Psoas muscle (tissue), 8 donors: ENCODE measurements around the gene SIGMAR1. TPM values are rescaled to one million over a fixed set of nuclear protein-coding genes. Genes with fewer than 3 reads are reported as not detected.
A peak's percentile ranks its signal among the peaks of the same experiment; 100 is the strongest.

ENCODE experiments used
- ATAC-seq, 4 donors: fragments of 200-7000 bp; cut with Tn5 transposase; one replicate each; pipeline ENCODE4 v1.9.1; 2020; ENCODE audit warnings: moderate library complexity in 3 of 4, mild to moderate bottlenecking in 2 of 4
- DNase-seq, 2 donors: peaks; one replicate each; pipeline ENCODE4 v3.0.0-alpha.2; 2020
- H3K27ac ChIP-seq: fragments of 200-600 bp; one replicate; pipeline ENCODE4 v1.8.0; 2022
- H3K27me3 ChIP-seq, 3 donors: fragments of 200-600 bp in 1 of 3; one replicate each; pipeline versions ENCODE4 v1.6.1 to v1.8.0; 2013 to 2022; ENCODE audit warnings: low read length in 2 of 3, mild to moderate bottlenecking in 2 of 3, moderate library complexity in 1 of 3; ENCODE audit not compliant: insufficient read depth in 3 of 3
- H3K36me3 ChIP-seq, 2 donors: fragments of 200-600 bp in 1 of 2; one replicate each; pipeline versions ENCODE4 v1.6.1 to v1.8.0; 2013 to 2022; ENCODE audit warnings: low read depth in 1 of 2, mild to moderate bottlenecking in 1 of 2, moderate library complexity in 1 of 2; ENCODE audit not compliant: insufficient read depth in 1 of 2
- H3K4me1 ChIP-seq: fragments of 200-600 bp; one replicate; pipeline ENCODE4 v1.8.0; 2022
- H3K4me3 ChIP-seq: fragments of 200-600 bp; one replicate; pipeline ENCODE4 v1.8.0; 2022; ENCODE audit warnings: mild to moderate bottlenecking
- H3K9me3 ChIP-seq: fragments of 200-600 bp; one replicate; pipeline ENCODE4 v1.8.0; 2022
- CTCF ChIP-seq: fragments of 200-600 bp; IDR thresholded peaks from one replicate; pipeline ENCODE4 v1.8.0; 2022; ENCODE audit warnings: antibody characterized with exemption
- WGBS, 3 donors: extraction: QIAGEN DNeasy Blood & Tissue Kit; methylation state at CpG; one replicate each; pipeline versions ENCODE4 v1.1.6 to v1.1.7; 2013; 5-methylcytosine and 5-hydroxymethylcytosine counted together
- intact Hi-C, 2 donors: fragments of 100-400 bp; cut with DNase I; formaldehyde crosslinking; loops; one replicate each; pipeline versions ENCODE4 v1.11.0 to v1.14.2; 2022
- polyA plus RNA-seq, 3 donors: library from polyadenylated mRNA; stranded (reverse); fragments of 200-250 nt; gene quantifications; one replicate each; pipeline ENCODE4 v1.2.3, GENCODE V29; 2013
- total RNA-seq, 4 donors: library from RNA; stranded (reverse); fragmentation: NEBNext Ultra II Directional in 2 of 4; extraction: Animal tissue kit (Norgen Biotek cat#: 25700) in 2 of 4; gene quantifications; one replicate each; pipeline versions ENCODE4 v1.2.1 to v1.2.4, GENCODE V29; 2021 to 2023
- donor health status: healthy with polysubstance abuse.
- donor health status: DM: no; HTN: no; CAD: no; lungs with moderate emphysema.
- donor health status: Bipolar disorder and iron deficiency.
- donor health status: healthy.
- donor health status: DM: yes; HTN: yes; CAD: no.
- donor health status: DM: no; HTN: no; CAD: no.
- donor health status: DM: no; HTN: no; CAD: no.
- donor health status: DM: yes; HTN: yes; CAD: no.

Gene SIGMAR1
- total and polyA plus RNA-seq, 7 donors, result 13.0 to 50.1 (median 14.1) TPM

GRCh38 chr9:34588671-34589635, 48.6 kb downstream of the SIGMAR1 start:
- no peak for ATAC-seq
- Histone ChIP-seq H3K27me3 (no peaks in the 10 kb centered on the region), H3K4me3 (peak overlapping the region; percentile 80), H3K36me3 (no peaks in the 10 kb centered on the region), H3K27ac (peak overlapping the region; percentile 76), H3K4me1 (peaks cover 50% of the 10 kb centered on the region), H3K9me3 (no peaks in the 10 kb centered on the region)
- 2 to 5% (median 3%) methylated on average over 69 to 86 of the region's 86 CpGs for WGBS, 3 donors
- TF ChIP-seq CTCF, result no peak
- DNase-seq, result peak in 1 of 2 donors; percentile 70
- intact Hi-C loops, result no loop called here

- intact Hi-C loops, result no loop called here
- H3K36me3 ChIP-seq, result no peaks in the 10 kb centered on the region
- no peaks in the 10 kb centered on the region for H3K27me3 ChIP-seq
- no peaks in the 10 kb centered on the region for H3K9me3 ChIP-seq
- TF ChIP-seq CTCF, result no peak
- peak overlapping the region; percentile 7 for H3K27ac ChIP-seq
- H3K4me1 ChIP-seq, result peaks cover 37% of the 10 kb centered on the region
- peak overlapping the region; percentile 80 for H3K4me3 ChIP-seq
- 61 to 73% (median 61%) methylated on average over 2 of the region's 2 CpGs for WGBS, 3 donors
- ATAC-seq (no peak), DNase-seq (no peak)
Observed at GRCh38 chr9:34587271-34587670, 50.3 kb downstream of the SIGMAR1 start.

- intact Hi-C loops, result no loop called here
- peak overlapping the region; percentile 80 for H3K4me3 ChIP-seq
- H3K36me3 ChIP-seq, result peaks cover 0 to 3% of the 10 kb centered on the region in 2 donors
- H3K4me1 ChIP-seq, result peaks cover 39% of the 10 kb centered on the region
- ATAC-seq, result no peak
- H3K9me3 ChIP-seq, result no peaks in the 10 kb centered on the region
- H3K27me3 ChIP-seq, result no peaks in the 10 kb centered on the region
- 41 to 56% (median 53%) methylated on average over 11 of the region's 11 CpGs for WGBS, 3 donors
- no peak for TF ChIP-seq CTCF
- H3K27ac ChIP-seq, result peak overlapping the region; percentile 9
- no peak for DNase-seq
Observed at GRCh38 chr9:34585946-34586669, 51.5 kb downstream of the SIGMAR1 start.

GRCh38 chr9:34584970-34585369, 52.6 kb downstream of the SIGMAR1 start:
- Histone ChIP-seq H3K27me3 (peaks cover 0 to 2% (median 0%) of the 10 kb centered on the region in 3 donors), H3K27ac (no peak overlapping the region), H3K4me1 (peaks cover 35% of the 10 kb centered on the region), H3K9me3 (no peaks in the 10 kb centered on the region), H3K36me3 (peaks cover 0 to 15% of the 10 kb centered on the region in 2 donors), H3K4me3 (peak overlapping the region; percentile 80)
- peak in 1 of 2 donors; percentile 60 for DNase-seq
- no peak for TF ChIP-seq CTCF
- intact Hi-C loops, result no loop called here
- peak; percentile 24 to 71 (median 60) for ATAC-seq
- WGBS, 3 donors, result 44 to 65% (median 52%) methylated on average over 5 of the region's 5 CpGs

Other genes with a start within 250 kb of the SIGMAR1 start
- 10 to 100 TPM; 34.5 to 84.0 (median 38.5) TPM for gene FAM219A, start 179.2 kb downstream of the SIGMAR1 start, total RNA-seq
- 10 to 100 TPM; 25.4 to 99.4 (median 27.3) TPM for gene FAM219A, start 179.2 kb downstream of the SIGMAR1 start, polyA plus RNA-seq
- gene DNAI1, start 179.0 kb downstream of the SIGMAR1 start, total RNA-seq, result under 1 TPM in 1 of 4 donors, not detected in 3; 0.19 TPM
- gene DNAI1, start 179.0 kb downstream of the SIGMAR1 start, polyA plus RNA-seq, result under 1 TPM; 0.04 to 0.70 (median 0.34) TPM
- under 1 TPM in 3 of 4 donors, not detected in 1; 0.20 to 0.64 (median 0.26) TPM for gene ENHO, start 114.8 kb downstream of the SIGMAR1 start, total RNA-seq
- 1 to 10 TPM in 1 of 3 donors, under 1 TPM in 2; 0.35 to 1.2 (median 0.39) TPM for gene ENHO, start 114.8 kb downstream of the SIGMAR1 start, polyA plus RNA-seq
- 10 to 100 TPM; 32.3 to 85.1 (median 54.7) TPM for gene CNTFR, start 48.1 kb downstream of the SIGMAR1 start, total RNA-seq
- 10 to 100 TPM; 59.9 to 97.4 (median 64.4) TPM for gene CNTFR, start 48.1 kb downstream of the SIGMAR1 start, polyA plus RNA-seq
- 10 to 100 TPM; 63.1 to 84.7 (median 68.3) TPM for gene RPP25L, start 25.7 kb downstream of the SIGMAR1 start, total RNA-seq
- gene RPP25L, start 25.7 kb downstream of the SIGMAR1 start, polyA plus RNA-seq, result 100 to 1,000 TPM in 1 of 3 donors, 10 to 100 TPM in 2; 58.5 to 124 (median 70.1) TPM
- 100 to 1,000 TPM in 2 of 4 donors, 10 to 100 TPM in 2; 79.4 to 109 (median 93.8) TPM for gene DCTN3, start 17.3 kb downstream of the SIGMAR1 start, total RNA-seq
- 10 to 100 TPM; 52.7 to 96.5 (median 95.8) TPM for gene DCTN3, start 17.3 kb downstream of the SIGMAR1 start, polyA plus RNA-seq
- under 1 TPM in 1 of 4 donors, not detected in 3; 0.16 TPM for gene ARID3C, start 8.7 kb downstream of the SIGMAR1 start, total RNA-seq
- gene ARID3C, start 8.7 kb downstream of the SIGMAR1 start, polyA plus RNA-seq, result not detected
- gene GALT, start 8.9 kb upstream of the SIGMAR1 start, total RNA-seq, result 10 to 100 TPM; 16.5 to 40.6 (median 27.1) TPM
- 10 to 100 TPM in 2 of 3 donors, 1 to 10 TPM in 1; 9.5 to 17.7 (median 15.7) TPM for gene GALT, start 8.9 kb upstream of the SIGMAR1 start, polyA plus RNA-seq
- 10 to 100 TPM in 3 of 4 donors, 1 to 10 TPM in 1; 7.7 to 20.1 (median 11.4) TPM for gene IL11RA, start 14.4 kb upstream of the SIGMAR1 start, total RNA-seq
- 10 to 100 TPM in 2 of 3 donors, 1 to 10 TPM in 1; 8.8 to 12.4 (median 12.3) TPM for gene IL11RA, start 14.4 kb upstream of the SIGMAR1 start, polyA plus RNA-seq
- under 1 TPM in 2 of 4 donors, not detected in 2; 0.25 to 0.50 TPM for gene CCL27, start 24.9 kb upstream of the SIGMAR1 start, total RNA-seq
- gene CCL27, start 24.9 kb upstream of the SIGMAR1 start, polyA plus RNA-seq, result under 1 TPM; 0.14 to 0.31 (median 0.21) TPM
- gene CCL19, start 53.5 kb upstream of the SIGMAR1 start, total RNA-seq, result not detected
- gene CCL19, start 53.5 kb upstream of the SIGMAR1 start, polyA plus RNA-seq, result under 1 TPM in 2 of 3 donors, not detected in 1; 0.23 to 0.31 TPM
- 1 to 10 TPM; 1.3 to 3.8 (median 3.2) TPM for gene CCL21, start 72.3 kb upstream of the SIGMAR1 start, total RNA-seq
- 1 to 10 TPM; 2.2 to 3.1 (median 2.4) TPM for gene CCL21, start 72.3 kb upstream of the SIGMAR1 start, polyA plus RNA-seq